Large intestine (tissue), 3 donors: ENCODE results near the gene CRTC1. TPM values are rescaled to one million over a fixed set of nuclear protein-coding genes. Genes with fewer than 3 reads are reported as not detected.

ENCODE experiments used
- DNase-seq, 2 donors: peaks; one replicate each; pipeline versions ENCODE4 v3.0.0 to v3.0.0-alpha.2; 2013
- H3K27ac ChIP-seq: one replicate; pipeline ENCODE4 v1.5.1; 2013; ENCODE audit warnings: low read length
- H3K27me3 ChIP-seq: 2 replicates; pipeline ENCODE4 v1.6.1; 2013; ENCODE audit warnings: low read length; ENCODE audit not compliant: control insufficient read depth, insufficient read depth
- H3K36me3 ChIP-seq: 2 replicates; pipeline ENCODE4 v1.6.1; 2013; ENCODE audit warnings: low read length; ENCODE audit not compliant: control insufficient read depth, insufficient read depth
- H3K4me1 ChIP-seq: one replicate; pipeline ENCODE4 v1.6.1; 2013; ENCODE audit warnings: low read length; ENCODE audit not compliant: control insufficient read depth, insufficient read depth
- H3K4me3 ChIP-seq: one replicate; pipeline ENCODE4 v1.5.1; 2013; ENCODE audit warnings: low read length
- H3K9me3 ChIP-seq: one replicate; pipeline ENCODE4 v1.6.1; 2013; ENCODE audit warnings: mild to moderate bottlenecking, low read depth, low read length, moderate library complexity; ENCODE audit not compliant: control insufficient read depth
- WGBS: methylation state at CpG from one replicate; pipeline ENCODE4 v1.1.5; 2013; ENCODE audit warnings: low lambda C conversion rate; ENCODE audit not compliant: insufficient coverage; 5-methylcytosine and 5-hydroxymethylcytosine counted together
- polyA plus RNA-seq: library from polyadenylated mRNA; unstranded; fragments of 120-200 nt; gene quantifications from one replicate; pipeline ENCODE4 v1.2.1, GENCODE V29; 2013

CRTC1 gene
- polyA plus RNA-seq, 1 donor, result 21.5 TPM

- H3K36me3 ChIP-seq, result no peaks in the 10 kb centered on the region
Observed at GRCh38 chr19:18770663-18771327, 87.3 kb downstream of the CRTC1 start.

DNA sequence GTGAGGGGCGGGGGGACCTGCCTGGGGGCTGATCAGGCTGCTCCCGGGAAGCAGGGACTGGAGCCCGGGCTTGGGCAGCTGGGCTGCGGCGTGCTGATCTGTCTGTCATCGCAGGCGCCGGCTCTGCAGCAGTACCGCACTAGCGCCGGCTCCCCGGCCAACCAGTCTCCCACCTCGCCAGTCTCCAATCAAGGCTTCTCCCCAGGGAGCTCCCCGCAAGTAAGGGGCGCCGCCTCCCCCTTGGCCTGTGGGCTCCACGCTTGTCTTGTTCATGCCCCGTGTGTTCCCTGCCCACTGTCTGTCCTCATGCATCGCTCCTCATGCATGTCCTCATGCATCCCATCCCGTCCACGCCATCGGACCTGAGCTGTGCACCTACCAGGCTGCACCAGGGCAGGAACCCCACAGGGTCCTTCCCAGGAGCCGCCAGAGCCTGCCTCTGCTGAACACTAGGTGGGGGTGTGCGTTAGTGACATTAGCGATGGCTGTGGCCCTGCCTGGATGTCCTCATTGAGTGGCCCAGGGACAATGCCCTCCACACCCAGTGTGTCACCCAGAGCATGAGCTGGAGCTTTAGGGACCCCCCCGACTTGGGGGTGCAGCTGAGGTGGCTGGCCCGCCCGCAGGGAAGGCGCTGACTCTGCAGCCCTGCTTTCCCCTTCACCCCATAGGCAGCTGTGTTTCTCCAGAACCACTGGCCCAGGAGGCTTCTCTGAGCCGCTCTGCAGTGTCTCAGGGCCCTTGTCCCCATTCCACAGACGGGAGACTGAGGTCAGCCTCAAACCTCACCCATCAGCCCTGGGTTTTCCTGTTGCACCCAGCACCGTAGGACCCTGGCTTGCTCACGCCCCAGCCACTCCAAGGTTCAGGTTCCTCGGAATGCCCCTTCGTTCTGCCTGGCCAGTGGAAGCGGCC, 88.1 kb downstream of the CRTC1 start:
- Histone ChIP-seq H3K36me3 (no peaks in the 10 kb centered on the region), H3K27me3 (no peaks in the 10 kb centered on the region), H3K4me3 (no peak overlapping the region), H3K9me3 (peaks cover 3% of the 10 kb centered on the region), H3K4me1 (peaks cover 10% of the 10 kb centered on the region), H3K27ac (no peak overlapping the region)
- no CpG with 5 or more reads among the region's 36 CpGs for WGBS
- no peak for DNase-seq

More at GRCh38 chr19:18770663-18771327, 87.3 kb downstream of the CRTC1 start:
- Histone ChIP-seq H3K4me1 (peaks cover 10% of the 10 kb centered on the region), H3K9me3 (peaks cover 3% of the 10 kb centered on the region), H3K27me3 (no peaks in the 10 kb centered on the region), H3K27ac (no peak overlapping the region), H3K4me3 (no peak overlapping the region)
- WGBS, result no CpG with 5 or more reads among the region's 13 CpGs
- DNase-seq, result no peak

DNA sequence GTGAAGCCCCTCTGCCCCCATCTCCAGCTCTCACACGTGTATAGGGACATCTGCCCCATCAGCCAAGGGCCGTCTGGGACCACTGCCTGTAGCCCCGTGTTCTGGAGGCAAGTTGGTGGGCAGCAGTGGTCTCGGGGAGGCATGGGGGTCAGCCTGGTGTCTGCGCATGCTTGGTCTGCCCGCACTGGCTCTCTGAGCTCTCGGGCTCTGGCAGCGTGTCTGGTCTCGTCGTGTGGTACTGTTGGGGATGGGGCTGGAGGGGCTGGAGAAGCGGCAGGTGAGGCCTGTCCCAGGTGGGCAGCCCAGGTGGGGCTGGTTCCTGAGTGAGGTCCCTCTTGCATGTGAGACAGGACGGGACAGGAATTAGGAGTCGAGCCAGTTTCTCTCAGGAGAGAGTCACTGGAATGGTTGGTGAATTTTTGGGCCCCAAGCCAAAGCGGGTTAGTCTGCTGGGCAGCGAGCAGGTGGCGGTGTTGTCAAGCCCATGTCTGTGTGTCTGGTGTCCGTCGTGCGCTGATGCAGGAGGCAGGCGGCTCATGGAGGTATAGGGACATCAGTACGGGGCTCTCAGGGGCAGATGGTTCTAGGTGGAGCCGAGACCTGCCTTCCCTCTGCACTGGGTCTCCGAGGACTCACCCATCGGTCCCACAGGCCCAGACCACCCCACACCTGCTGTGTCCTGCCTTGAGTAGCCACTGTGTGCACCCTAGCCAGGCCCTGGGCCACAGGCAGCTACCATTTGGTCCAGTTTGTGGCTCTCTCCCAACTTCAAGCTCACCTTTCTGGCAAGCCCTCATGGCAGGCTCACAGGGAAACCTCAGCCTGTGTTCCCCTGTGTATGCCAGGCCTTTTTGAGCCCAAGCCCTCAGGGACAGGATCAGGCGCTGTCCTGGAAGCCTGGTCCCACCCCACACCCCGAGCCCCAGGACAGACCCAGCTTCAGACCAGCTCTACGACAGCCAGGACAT, 89.4 kb downstream of the CRTC1 start:
- Histone ChIP-seq H3K36me3 (no peaks in the 10 kb centered on the region), H3K9me3 (peaks cover 3% of the 10 kb centered on the region), H3K27me3 (peaks cover 5% of the 10 kb centered on the region), H3K4me1 (peaks cover 9% of the 10 kb centered on the region), H3K4me3 (no peak overlapping the region), H3K27ac (no peak overlapping the region)
- no peak for DNase-seq
- no CpG with 5 or more reads among the region's 27 CpGs for WGBS

DNA sequence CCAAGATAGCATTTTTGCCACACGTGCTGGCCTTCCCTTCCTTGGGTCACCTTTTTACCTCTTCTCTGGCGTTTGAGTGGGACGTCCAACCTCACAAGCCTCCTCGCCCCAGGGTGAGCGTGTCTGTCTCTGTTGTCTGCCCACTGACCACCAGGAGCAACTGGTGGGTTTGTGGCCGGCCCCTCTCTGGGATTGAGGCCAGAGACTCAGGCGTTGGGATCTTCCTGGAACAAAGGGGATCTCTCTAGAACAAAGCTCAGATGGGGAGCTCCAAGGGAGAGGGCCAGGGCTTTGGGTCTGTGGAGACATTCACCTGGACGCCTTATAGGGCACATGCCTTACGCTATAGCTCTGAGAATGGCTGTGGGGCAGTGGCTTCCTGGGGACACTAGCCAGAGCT, 90.2 kb downstream of the CRTC1 start:
- no peaks in the 10 kb centered on the region for H3K36me3 ChIP-seq
- peaks cover 3% of the 10 kb centered on the region for H3K9me3 ChIP-seq
- H3K27me3 ChIP-seq, result peaks cover 11% of the 10 kb centered on the region
- H3K4me3 ChIP-seq, result no peak overlapping the region
- DNase-seq, result no peak
- WGBS, result no CpG with 5 or more reads among the region's 9 CpGs
- H3K4me1 ChIP-seq, result peaks cover 4% of the 10 kb centered on the region
- H3K27ac ChIP-seq, result no peak overlapping the region

DNA sequence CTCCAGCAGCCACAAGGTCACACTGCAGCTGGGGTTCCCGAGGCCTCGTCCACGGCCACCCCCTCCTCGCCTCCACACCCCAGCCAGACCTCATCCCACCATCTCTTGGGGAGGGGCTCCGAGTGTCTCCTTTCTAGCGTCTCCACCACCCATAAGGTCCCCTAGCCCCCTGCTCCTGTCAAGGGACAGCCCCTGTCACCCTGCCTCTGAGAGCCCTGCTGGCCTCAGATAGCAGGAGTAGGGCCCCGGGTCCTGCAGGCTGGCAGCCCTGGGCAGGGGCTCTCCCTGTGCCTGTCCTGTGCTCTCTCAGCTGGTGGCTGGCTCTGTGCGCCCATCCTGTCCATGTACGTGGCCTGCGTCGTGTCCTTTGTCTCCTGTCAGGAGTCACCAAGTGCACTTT, 90.6 kb downstream of the CRTC1 start:
- DNase-seq, result no peak
- peaks cover 3% of the 10 kb centered on the region for H3K9me3 ChIP-seq
- no CpG with 5 or more reads among the region's 11 CpGs for WGBS

DNA sequence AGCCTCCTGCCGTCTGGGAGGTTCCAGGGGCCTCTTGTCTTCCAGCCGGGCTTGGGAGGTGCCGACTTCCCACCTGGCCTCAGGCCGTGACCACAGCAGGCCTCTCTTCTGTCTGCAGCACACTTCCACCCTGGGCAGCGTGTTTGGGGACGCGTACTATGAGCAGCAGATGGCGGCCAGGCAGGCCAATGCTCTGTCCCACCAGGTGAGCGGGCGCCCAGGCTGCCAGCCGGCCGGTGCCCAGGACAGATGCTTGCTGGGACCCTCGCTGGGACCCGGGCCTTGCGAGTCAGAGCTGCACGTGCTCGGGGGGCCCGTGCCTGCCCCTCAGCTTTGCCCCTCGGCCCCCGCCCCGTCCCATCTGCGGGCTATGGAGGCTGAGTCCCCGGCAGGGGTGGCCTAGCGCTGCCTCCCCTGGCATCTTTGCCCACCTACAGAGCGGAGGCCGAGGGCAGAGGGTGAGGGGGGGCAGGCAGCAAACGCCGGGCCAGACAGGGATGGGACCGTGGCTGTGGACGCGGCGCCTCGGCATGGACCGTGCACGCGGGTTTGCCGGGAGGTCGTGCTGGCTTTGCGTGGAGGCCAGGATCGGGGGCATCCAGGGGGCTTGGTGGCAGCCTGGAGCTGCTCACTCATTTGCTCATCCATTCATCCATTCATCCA, 91.4 kb downstream of the CRTC1 start:
- peaks cover 3% of the 10 kb centered on the region for H3K9me3 ChIP-seq
- DNase-seq, result no peak
- no peak overlapping the region for H3K27ac ChIP-seq
- no peaks in the 10 kb centered on the region for H3K36me3 ChIP-seq
- no CpG with 5 or more reads among the region's 40 CpGs for WGBS
- H3K4me1 ChIP-seq, result no peaks in the 10 kb centered on the region
- peaks cover 16% of the 10 kb centered on the region for H3K27me3 ChIP-seq
- no peak overlapping the region for H3K4me3 ChIP-seq

More for the DNA sequence above, 90.6 kb downstream of the CRTC1 start:
- H3K27ac ChIP-seq, result no peak overlapping the region
- no peaks in the 10 kb centered on the region for H3K36me3 ChIP-seq
- H3K27me3 ChIP-seq, result peaks cover 16% of the 10 kb centered on the region
- H3K4me1 ChIP-seq, result no peaks in the 10 kb centered on the region
- no peak overlapping the region for H3K4me3 ChIP-seq

- H3K9me3 ChIP-seq, result peaks cover 3% of the 10 kb centered on the region
- no peak overlapping the region for H3K27ac ChIP-seq
- H3K4me1 ChIP-seq, result no peaks in the 10 kb centered on the region
- H3K4me3 ChIP-seq, result no peak overlapping the region
- H3K27me3 ChIP-seq, result peaks cover 16% of the 10 kb centered on the region
- no peak for DNase-seq
- H3K36me3 ChIP-seq, result no peaks in the 10 kb centered on the region
- WGBS, result no CpG with 5 or more reads among the region's 33 CpGs
Observed at GRCh38 chr19:18775586-18776287, 92.3 kb downstream of the CRTC1 start.

DNA sequence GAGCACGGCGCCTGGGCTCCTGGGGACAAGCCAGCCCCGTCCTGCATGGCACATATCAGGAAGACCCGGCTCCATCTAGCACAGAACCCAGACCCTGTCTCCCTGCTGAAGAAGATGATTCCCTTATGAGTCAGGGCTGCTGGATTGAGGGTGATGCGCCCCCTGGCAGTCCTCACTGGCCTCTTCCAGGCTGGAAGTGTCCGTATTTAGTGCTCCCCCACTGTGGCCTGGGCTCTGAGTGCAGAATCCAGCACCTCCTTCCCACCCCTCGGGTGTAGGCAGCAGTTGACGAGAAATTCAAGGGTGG, 92.8 kb downstream of the CRTC1 start:
- Histone ChIP-seq H3K4me1 (no peaks in the 10 kb centered on the region), H3K27me3 (peaks cover 16% of the 10 kb centered on the region), H3K9me3 (peaks cover 3% of the 10 kb centered on the region), H3K4me3 (no peak overlapping the region), H3K27ac (no peak overlapping the region), H3K36me3 (no peaks in the 10 kb centered on the region)
- DNase-seq, result no peak
- WGBS, result no CpG with 5 or more reads among the region's 8 CpGs

- Histone ChIP-seq H3K4me3 (no peak overlapping the region), H3K27ac (no peak overlapping the region), H3K27me3 (peaks cover 16% of the 10 kb centered on the region), H3K36me3 (no peaks in the 10 kb centered on the region), H3K9me3 (peaks cover 3% of the 10 kb centered on the region), H3K4me1 (no peaks in the 10 kb centered on the region)
- no CpG with 5 or more reads among the region's 12 CpGs for WGBS
- DNase-seq, result no peak
Observed at GRCh38 chr19:18776736-18777135, 93.3 kb downstream of the CRTC1 start.
